ENCODE results near the gene IDH2. TPM values are rescaled to one million over a fixed set of nuclear protein-coding genes. Genes with fewer than 3 reads are reported as not detected.
"Not testable (repeated sequence)": the region's sequence is repeated elsewhere in the genome, so short reads cannot be mapped to it uniquely, and the experiment has no call there.

IDH2 gene
- total and polyA plus RNA-seq, 7 experiments from 2014 or later: 32.4 to 230 (median 51.9) TPM

GRCh38 chr15:90143166-90143655 lies 40.9 kb upstream of the IDH2 start:
- Mint-ChIP-seq H3K9me3 (peaks cover 0 to 9% (median 0%) of the 10 kb centered on the region in 11 donors), H3K4me1 (peaks cover 6 to 36% (median 26%) of the 10 kb centered on the region in 7 donors), H3K4me3 (peak overlapping the region; percentile 49 to 77 (median 67)), H3K27me3 (peaks cover 0 to 2% (median 0%) of the 10 kb centered on the region in 5 donors), H3K27ac (peak overlapping the region in 8 of 9 donors; percentile 37 to 92 (median 79)), H3K36me3 (peaks cover 0 to 7% (median 0%) of the 10 kb centered on the region in 5 donors)
- Histone ChIP-seq H3K4me1 (ENCODE audit: control insufficient read depth in 2 of 2, insufficient read depth in 2 of 2, low read length in 2 of 2) (peaks cover 0 to 4% of the 10 kb centered on the region in 2 donors), H3K4me3 (ENCODE audit: low read length) (peak overlapping the region; percentile 9), H3K27me3 (ENCODE audit: control insufficient read depth in 2 of 2, insufficient read depth in 2 of 2, low read length in 2 of 2) (no peaks in the 10 kb centered on the region), H3K9me3 (ENCODE audit: control insufficient read depth in 2 of 3, low read length in 3 of 3) (no peaks in the 10 kb centered on the region), H3K27ac (ENCODE audit: low read depth, low read length) (no peak overlapping the region), H3K36me3 (ENCODE audit: control insufficient read depth in 2 of 3, insufficient read depth in 3 of 3, low read length in 3 of 3) (no peaks in the 10 kb centered on the region)
- ChIA-PET POLR2A (no interaction called here), CTCF (interaction anchor here (0.6 to 1.7 kb wide), 5 partner anchors 9 to 339 kb away, joined by 3 to 11 read pairs (median 3); no protein-coding TSS in a partner anchor)
- peak; percentile 50 to 67 (median 58) for DNase-seq
- intact Hi-C loops (cut with micrococcal nuclease): loop anchor here (1.0 to 5.0 kb wide), 5 partner anchors 44 to 143 kb away; partner anchors contain the start of genes CIB1 (in 2 of the 2), GDPGP1 (in 2 of the 2) and NGRN (in 1 of the 2)
- ATAC-seq: peak; percentile 88

GRCh38 chr15:90142216-90143165 lies 40.2 kb upstream of the IDH2 start:
- Mint-ChIP-seq H3K9me3 (peaks cover 0 to 9% (median 0%) of the 10 kb centered on the region in 11 donors), H3K4me1 (peaks cover 6 to 36% (median 26%) of the 10 kb centered on the region in 7 donors), H3K36me3 (peaks cover 0 to 7% (median 0%) of the 10 kb centered on the region in 5 donors), H3K4me3 (peak overlapping the region; percentile 49 to 77 (median 67)), H3K27ac (peak overlapping the region; percentile 37 to 92 (median 77)), H3K27me3 (peaks cover 0 to 2% (median 0%) of the 10 kb centered on the region in 5 donors)
- H3K27ac ChIP-seq (ENCODE audit: low read depth, low read length): no peak overlapping the region
- no peaks in the 10 kb centered on the region for H3K9me3 ChIP-seq (ENCODE audit: control insufficient read depth in 2 of 3, low read length in 3 of 3)
- peaks cover 0 to 4% of the 10 kb centered on the region in 2 donors for H3K4me1 ChIP-seq (ENCODE audit: control insufficient read depth in 2 of 2, insufficient read depth in 2 of 2, low read length in 2 of 2)
- CTCF ChIA-PET: interaction anchor here (0.6 to 1.7 kb wide), 7 partner anchors 9 to 340 kb away, joined by 3 to 11 read pairs (median 3); no protein-coding TSS in a partner anchor
- ATAC-seq: peak; percentile 90
- POLR2A ChIA-PET: interaction anchor here (0.6 to 0.7 kb wide), 2 partner anchors 40 to 80 kb away, joined by 3 to 5 read pairs; partner anchors contain the start of gene IDH2
- H3K36me3 ChIP-seq (ENCODE audit: control insufficient read depth in 2 of 3, insufficient read depth in 3 of 3, low read length in 3 of 3): no peaks in the 10 kb centered on the region
- peak overlapping the region; percentile 9 for H3K4me3 ChIP-seq (ENCODE audit: low read length)
- no peaks in the 10 kb centered on the region for H3K27me3 ChIP-seq (ENCODE audit: control insufficient read depth in 2 of 2, insufficient read depth in 2 of 2, low read length in 2 of 2)
- intact Hi-C loops (cut with micrococcal nuclease): loop anchor here (1.0 to 5.0 kb wide), 5 partner anchors 43 to 144 kb away; partner anchors contain the start of genes CIB1 (in 2 of the 2), GDPGP1 (in 2 of the 2) and NGRN (in 1 of the 2)
- peak in 8 of 9 donors; percentile 33 to 76 (median 52) for DNase-seq

- H3K27ac Mint-ChIP-seq: peak overlapping the region in 3 of 9 donors; percentile 34 to 92 (median 41)
- ATAC-seq: no peak
Measured at GRCh38 chr15:90141646-90142045, 39.4 kb upstream of the IDH2 start.

GRCh38 chr15:90139549-90139948 lies 37.3 kb upstream of the IDH2 start:
- ChIA-PET POLR2A (interaction anchor here (0.8 kb wide), 1 partner anchor 9 kb away, joined by 3 read pairs; no protein-coding TSS in a partner anchor), CTCF (interaction anchor here (0.6 kb wide), 1 partner anchor 279 kb away, joined by 3 read pairs; no protein-coding TSS in a partner anchor)
- peak in 6 of 9 donors; percentile 10 to 38 (median 26) for DNase-seq
- ATAC-seq; H3K4me1 ChIP-seq (ENCODE audit: control insufficient read depth in 2 of 2, insufficient read depth in 2 of 2, low read length in 2 of 2); H3K9me3 ChIP-seq (ENCODE audit: control insufficient read depth in 2 of 3, low read length in 3 of 3); H3K27me3 Mint-ChIP-seq; H3K4me3 ChIP-seq (ENCODE audit: low read length); H3K27me3 ChIP-seq (ENCODE audit: control insufficient read depth in 2 of 2, insufficient read depth in 2 of 2, low read length in 2 of 2); H3K36me3 Mint-ChIP-seq; H3K27ac ChIP-seq (ENCODE audit: low read depth, low read length); intact Hi-C loops (cut with micrococcal nuclease); H3K9me3 Mint-ChIP-seq; H3K36me3 ChIP-seq (ENCODE audit: control insufficient read depth in 2 of 3, insufficient read depth in 3 of 3, low read length in 3 of 3): not testable (repeated sequence)
- Mint-ChIP-seq H3K4me3 (peak overlapping the region in 4 of 10 donors; percentile 17 to 55 (median 36)), H3K4me1 (peaks cover 6 to 34% (median 22%) of the 10 kb centered on the region in 7 donors), H3K27ac (peak overlapping the region in 4 of 9 donors; percentile 13 to 68 (median 62))

More at GRCh38 chr15:90141646-90142045, 39.4 kb upstream of the IDH2 start:
- ChIA-PET POLR2A (interaction anchor here (0.8 to 0.9 kb wide), 2 partner anchors 38 to 80 kb away, joined by 3 read pairs; no protein-coding TSS in a partner anchor), CTCF (interaction anchor here (0.5 to 1.7 kb wide), 6 partner anchors 10 to 941 kb away, joined by 3 to 11 read pairs (median 4); partner anchors contain the start of gene IDH2)
- no peak overlapping the region for H3K4me3 ChIP-seq (ENCODE audit: low read length)
- no peaks in the 10 kb centered on the region for H3K27me3 ChIP-seq (ENCODE audit: control insufficient read depth in 2 of 2, insufficient read depth in 2 of 2, low read length in 2 of 2)
- no peak overlapping the region for H3K27ac ChIP-seq (ENCODE audit: low read depth, low read length)
- H3K4me1 Mint-ChIP-seq: peaks cover 6 to 36% (median 26%) of the 10 kb centered on the region in 7 donors
- peak overlapping the region in 2 of 10 donors; percentile 6 to 66 for H3K4me3 Mint-ChIP-seq
- H3K36me3 Mint-ChIP-seq: peaks cover 0 to 7% (median 0%) of the 10 kb centered on the region in 5 donors
- peaks cover 0 to 9% (median 0%) of the 10 kb centered on the region in 11 donors for H3K9me3 Mint-ChIP-seq
- H3K36me3 ChIP-seq (ENCODE audit: control insufficient read depth in 2 of 3, insufficient read depth in 3 of 3, low read length in 3 of 3): no peaks in the 10 kb centered on the region
- DNase-seq: no peak
- peaks cover 0 to 4% of the 10 kb centered on the region in 2 donors for H3K4me1 ChIP-seq (ENCODE audit: control insufficient read depth in 2 of 2, insufficient read depth in 2 of 2, low read length in 2 of 2)
- peaks cover 0 to 2% (median 0%) of the 10 kb centered on the region in 5 donors for H3K27me3 Mint-ChIP-seq
- intact Hi-C loops (cut with micrococcal nuclease): loop anchor here (1.0 to 5.0 kb wide), 4 partner anchors 42 to 123 kb away; partner anchors contain the start of genes CIB1 (in 2 of the 2), GDPGP1 (in 2 of the 2) and NGRN (in 1 of the 2)
- no peaks in the 10 kb centered on the region for H3K9me3 ChIP-seq (ENCODE audit: control insufficient read depth in 2 of 3, low read length in 3 of 3)

GRCh38 chr15:90138071-90138833 lies 36.0 kb upstream of the IDH2 start:
- Histone ChIP-seq H3K27me3 (ENCODE audit: control insufficient read depth in 2 of 2, insufficient read depth in 2 of 2, low read length in 2 of 2) (no peaks in the 10 kb centered on the region), H3K4me3 (ENCODE audit: low read length) (no peak overlapping the region), H3K27ac (ENCODE audit: low read depth, low read length) (no peak overlapping the region), H3K9me3 (ENCODE audit: control insufficient read depth in 2 of 3, low read length in 3 of 3) (no peaks in the 10 kb centered on the region), H3K4me1 (ENCODE audit: control insufficient read depth in 2 of 2, insufficient read depth in 2 of 2, low read length in 2 of 2) (peaks cover 0 to 4% of the 10 kb centered on the region in 2 donors), H3K36me3 (ENCODE audit: control insufficient read depth in 2 of 3, insufficient read depth in 3 of 3, low read length in 3 of 3) (no peaks in the 10 kb centered on the region)
- POLR2A ChIA-PET: interaction anchor here (0.7 to 0.8 kb wide), 2 partner anchors 10 to 803 kb away, joined by 3 read pairs; no protein-coding TSS in a partner anchor
- H3K27me3 Mint-ChIP-seq: peaks cover 0 to 17% (median 0%) of the 10 kb centered on the region in 5 donors
- no peak overlapping the region for H3K27ac Mint-ChIP-seq
- ATAC-seq (no peak), DNase-seq (no peak)
- peaks cover 0 to 9% (median 0%) of the 10 kb centered on the region in 11 donors for H3K9me3 Mint-ChIP-seq
- peaks cover 6 to 31% (median 22%) of the 10 kb centered on the region in 7 donors for H3K4me1 Mint-ChIP-seq
- no peak overlapping the region for H3K4me3 Mint-ChIP-seq
- CTCF ChIA-PET: no interaction called here
- peaks cover 0 to 7% (median 0%) of the 10 kb centered on the region in 5 donors for H3K36me3 Mint-ChIP-seq
- intact Hi-C loops (cut with micrococcal nuclease): no loop called here
